ENCODE measurements around the gene TMX4.

TMX4 gene

DNA sequence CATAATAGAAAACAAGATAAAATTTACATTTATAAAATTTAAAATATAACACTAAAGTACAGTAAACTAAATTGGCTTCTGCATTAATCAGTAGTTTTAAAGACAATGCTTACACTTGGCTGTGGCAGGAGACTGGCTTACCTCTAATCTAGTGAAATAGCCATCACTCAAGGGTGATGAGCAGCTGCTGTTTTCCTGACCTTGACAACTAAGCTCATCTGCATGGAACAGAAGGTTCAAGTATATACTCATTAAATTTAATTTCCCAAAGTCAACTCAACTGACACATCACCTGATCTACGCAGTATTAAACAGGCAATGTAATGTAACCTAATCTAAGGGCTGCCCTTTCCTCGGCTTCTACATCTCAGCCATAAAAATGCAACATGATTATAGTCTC is 14.5 kb downstream of the TMX4 start:
- H3K36me3 ChIP-seq: peaks cover 62% of the 10 kb centered on the region
- no peaks in the 10 kb centered on the region for H3K27me3 ChIP-seq
- H3K4me3 ChIP-seq (ENCODE audit: low read depth in 1 of 2, low read length in 1 of 2): no peak overlapping the region
- TF ChIP-seq, protein P1, sequence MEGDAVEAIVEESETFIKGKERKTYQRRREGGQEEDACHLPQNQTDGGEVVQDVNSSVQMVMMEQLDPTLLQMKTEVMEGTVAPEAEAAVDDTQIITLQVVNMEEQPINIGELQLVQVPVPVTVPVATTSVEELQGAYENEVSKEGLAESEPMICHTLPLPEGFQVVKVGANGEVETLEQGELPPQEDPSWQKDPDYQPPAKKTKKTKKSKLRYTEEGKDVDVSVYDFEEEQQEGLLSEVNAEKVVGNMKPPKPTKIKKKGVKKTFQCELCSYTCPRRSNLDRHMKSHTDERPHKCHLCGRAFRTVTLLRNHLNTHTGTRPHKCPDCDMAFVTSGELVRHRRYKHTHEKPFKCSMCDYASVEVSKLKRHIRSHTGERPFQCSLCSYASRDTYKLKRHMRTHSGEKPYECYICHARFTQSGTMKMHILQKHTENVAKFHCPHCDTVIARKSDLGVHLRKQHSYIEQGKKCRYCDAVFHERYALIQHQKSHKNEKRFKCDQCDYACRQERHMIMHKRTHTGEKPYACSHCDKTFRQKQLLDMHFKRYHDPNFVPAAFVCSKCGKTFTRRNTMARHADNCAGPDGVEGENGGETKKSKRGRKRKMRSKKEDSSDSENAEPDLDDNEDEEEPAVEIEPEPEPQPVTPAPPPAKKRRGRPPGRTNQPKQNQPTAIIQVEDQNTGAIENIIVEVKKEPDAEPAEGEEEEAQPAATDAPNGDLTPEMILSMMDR (IDR thresholded peaks at IDR 0.05): no peak
- peaks cover 12 to 14% of the 10 kb centered on the region in 2 experiments for H3K4me1 ChIP-seq (ENCODE audit: control insufficient read depth in 1 of 2, insufficient read depth in 1 of 2, low read depth in 1 of 2, low read length in 1 of 2)
- H3K27ac ChIP-seq: no peak overlapping the region
- H3K9me3 ChIP-seq: no peaks in the 10 kb centered on the region

GRCh38 chr20:8002056-8002455 is 17.5 kb downstream of the TMX4 start:
- H3K36me3 ChIP-seq: peaks cover 78% of the 10 kb centered on the region
- H3K27ac ChIP-seq: no peak overlapping the region
- peaks cover 7% of the 10 kb centered on the region for H3K9me3 ChIP-seq
- H3K4me1 ChIP-seq (ENCODE audit: control insufficient read depth in 1 of 2, insufficient read depth in 1 of 2, low read depth in 1 of 2, low read length in 1 of 2): peaks cover 4 to 5% of the 10 kb centered on the region in 2 experiments
- H3K4me3 ChIP-seq (ENCODE audit: low read depth in 1 of 2, low read length in 1 of 2): no peak overlapping the region
- TF ChIP-seq, protein P1 (IDR thresholded peaks at IDR 0.05): no peak
- H3K27me3 ChIP-seq: no peaks in the 10 kb centered on the region

GRCh38 chr20:8000796-8001195 is 18.8 kb downstream of the TMX4 start:
- peaks cover 84% of the 10 kb centered on the region for H3K36me3 ChIP-seq
- H3K4me1 ChIP-seq (ENCODE audit: control insufficient read depth in 1 of 2, insufficient read depth in 1 of 2, low read depth in 1 of 2, low read length in 1 of 2): no peaks in the 10 kb centered on the region
- H3K9me3 ChIP-seq: peaks cover 7% of the 10 kb centered on the region
- peak overlapping the region; percentile 24 for H3K27ac ChIP-seq
- H3K4me3 ChIP-seq (ENCODE audit: low read depth in 1 of 2, low read length in 1 of 2): no peak overlapping the region
- TF ChIP-seq, protein P1 (IDR thresholded peaks at IDR 0.05): no peak
- H3K27me3 ChIP-seq: no peaks in the 10 kb centered on the region

DNA sequence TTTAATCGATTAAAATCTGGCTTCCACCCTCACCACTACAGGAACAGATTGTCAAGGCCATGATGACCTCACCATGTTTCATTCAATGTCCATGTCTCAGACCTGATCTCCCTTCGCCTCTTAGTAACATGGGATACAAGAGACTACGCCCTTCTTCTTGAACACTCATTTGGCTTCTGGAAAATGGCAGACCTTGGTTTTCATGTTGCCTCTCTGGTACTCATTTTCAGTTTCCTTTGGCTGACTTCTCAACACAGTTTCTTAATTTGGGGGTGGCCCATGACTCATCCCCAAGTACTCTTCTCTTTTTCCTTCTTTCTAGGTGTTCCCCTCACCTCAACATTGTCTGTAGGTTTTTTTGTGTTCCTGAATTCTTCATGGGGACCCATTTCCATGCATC is 22.7 kb downstream of the TMX4 start:
- H3K36me3 ChIP-seq: peaks cover 93% of the 10 kb centered on the region
- H3K4me1 ChIP-seq (ENCODE audit: control insufficient read depth in 1 of 2, insufficient read depth in 1 of 2, low read depth in 1 of 2, low read length in 1 of 2): no peaks in the 10 kb centered on the region
- peaks cover 7% of the 10 kb centered on the region for H3K9me3 ChIP-seq
- H3K27ac ChIP-seq: no peak overlapping the region
- TF ChIP-seq, protein P1 (IDR thresholded peaks at IDR 0.05): no peak
- no peak overlapping the region for H3K4me3 ChIP-seq (ENCODE audit: low read depth in 1 of 2, low read length in 1 of 2)
- no peaks in the 10 kb centered on the region for H3K27me3 ChIP-seq

- H3K4me1 ChIP-seq (ENCODE audit: control insufficient read depth in 1 of 2, insufficient read depth in 1 of 2, low read depth in 1 of 2, low read length in 1 of 2): no peaks in the 10 kb centered on the region
- no peak overlapping the region for H3K4me3 ChIP-seq (ENCODE audit: low read depth in 1 of 2, low read length in 1 of 2)
- peaks cover 81% of the 10 kb centered on the region for H3K36me3 ChIP-seq
- TF ChIP-seq, protein P1 (IDR thresholded peaks at IDR 0.05): no peak
- H3K9me3 ChIP-seq: peaks cover 7% of the 10 kb centered on the region
- no peak overlapping the region for H3K27ac ChIP-seq
- no peaks in the 10 kb centered on the region for H3K27me3 ChIP-seq
Measured at GRCh38 chr20:7994809-7995208, 24.8 kb downstream of the TMX4 start.

GRCh38 chr20:7993703-7994102 is 25.9 kb downstream of the TMX4 start:
- peaks cover 7% of the 10 kb centered on the region for H3K9me3 ChIP-seq
- no peaks in the 10 kb centered on the region for H3K27me3 ChIP-seq
- peaks cover 74% of the 10 kb centered on the region for H3K36me3 ChIP-seq
- TF ChIP-seq, protein P1 (IDR thresholded peaks at IDR 0.05): no peak
- H3K4me1 ChIP-seq (ENCODE audit: control insufficient read depth in 1 of 2, insufficient read depth in 1 of 2, low read depth in 1 of 2, low read length in 1 of 2): no peaks in the 10 kb centered on the region
- no peak overlapping the region for H3K27ac ChIP-seq
- H3K4me3 ChIP-seq (ENCODE audit: low read depth in 1 of 2, low read length in 1 of 2): no peak overlapping the region
